Measurements from ENCODE around the gene P4HB.
"Not testable (repeated sequence)": the region's sequence is repeated elsewhere in the genome, so short reads cannot be mapped to it uniquely, and the experiment has no call there.

P4HB gene

DNA sequence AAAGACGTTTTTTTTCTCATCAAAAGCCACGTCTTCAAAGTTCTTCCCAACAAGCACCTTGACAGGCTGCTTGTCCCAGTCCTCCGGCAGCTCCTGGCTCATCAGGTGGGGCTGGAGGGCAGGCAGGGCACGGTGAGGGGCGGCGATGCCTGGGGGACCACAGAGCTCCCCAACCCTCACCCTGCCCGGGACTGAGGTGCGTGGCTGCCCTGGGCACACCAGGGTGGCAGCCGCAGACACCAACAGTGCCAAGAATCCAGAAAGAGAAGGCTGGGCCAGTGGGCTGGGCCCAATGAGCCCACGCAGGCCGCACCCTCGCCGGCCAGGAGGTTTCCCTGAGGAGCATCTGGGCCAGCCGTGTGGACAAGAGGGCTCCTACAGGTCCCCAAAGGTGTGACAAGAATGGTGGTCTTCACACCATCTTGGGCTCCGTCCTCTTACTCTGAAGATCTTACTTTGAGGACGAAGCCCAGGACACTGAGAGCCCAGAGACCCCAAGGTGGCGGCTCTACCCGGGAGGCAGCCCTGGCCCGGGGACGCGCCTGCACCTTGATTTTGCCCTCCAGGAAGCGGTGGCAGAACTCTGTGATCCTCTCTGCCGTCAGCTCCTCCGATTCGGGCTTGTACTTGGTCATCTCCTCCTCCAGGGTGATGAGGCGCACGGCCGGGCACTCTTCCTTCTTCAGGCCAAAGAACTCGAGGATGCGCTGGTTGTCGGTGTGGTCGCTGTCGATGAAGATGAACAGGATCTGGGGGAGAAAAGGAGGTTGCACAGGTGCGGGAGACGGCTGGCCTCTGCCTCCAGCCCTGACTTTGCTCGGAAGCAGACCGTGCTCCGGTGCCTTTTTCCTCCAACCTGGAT is 14.2 kb downstream of the P4HB start:
- DNase-seq (ENCODE audit: low read depth) = no peak

- DNase-seq (ENCODE audit: low read depth) = no peak
Observed at GRCh38 chr17:81845361-81845760, 15.0 kb downstream of the P4HB start.

DNA sequence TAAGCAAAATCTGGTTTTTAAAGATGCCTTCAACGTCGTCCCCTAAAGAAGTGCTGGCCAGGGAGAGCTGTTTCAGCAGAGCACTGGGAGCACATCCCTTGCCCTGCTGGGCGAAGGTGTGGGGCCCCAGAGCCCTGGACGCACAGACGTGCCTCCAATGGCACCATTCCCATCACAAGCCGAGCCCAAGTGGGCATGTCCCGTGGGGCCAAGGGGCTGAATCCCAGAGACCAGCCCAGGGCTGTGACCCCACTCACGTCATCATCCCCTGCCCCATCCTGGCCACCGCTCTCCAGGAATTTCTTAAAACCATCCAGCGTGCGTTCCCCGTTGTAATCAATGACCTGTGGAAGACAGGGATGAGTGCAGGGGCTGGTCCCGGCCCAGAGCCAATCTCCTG is 15.4 kb downstream of the P4HB start:
- DNase-seq (ENCODE audit: low read depth) = no peak

DNA sequence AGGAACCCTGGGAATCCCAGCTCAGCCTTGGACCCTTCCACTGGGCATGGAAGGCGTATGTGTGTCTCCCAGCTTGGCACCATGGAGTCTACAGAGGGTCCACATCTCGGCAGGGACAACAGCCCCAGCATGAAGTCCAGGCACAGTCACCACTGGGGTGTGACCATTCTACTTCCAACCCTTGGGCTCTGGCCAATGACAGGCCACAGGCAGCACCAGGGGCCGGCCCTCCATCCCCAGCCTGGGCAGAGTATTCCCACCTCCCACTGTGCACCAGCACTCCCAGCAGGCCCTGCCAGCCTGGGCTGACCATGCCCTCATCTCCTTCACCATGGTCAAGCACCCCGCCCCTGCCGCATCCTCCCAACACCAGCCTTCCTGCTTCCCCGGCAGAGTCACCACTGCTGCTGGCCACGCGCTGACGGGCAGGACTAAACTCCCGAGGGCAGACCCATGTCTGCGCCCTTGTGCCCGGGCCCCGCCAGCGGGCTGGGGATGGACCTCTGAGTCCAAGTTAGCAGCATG is 15.9 kb downstream of the P4HB start:
- DNase-seq (ENCODE audit: low read depth) = no peak

DNA sequence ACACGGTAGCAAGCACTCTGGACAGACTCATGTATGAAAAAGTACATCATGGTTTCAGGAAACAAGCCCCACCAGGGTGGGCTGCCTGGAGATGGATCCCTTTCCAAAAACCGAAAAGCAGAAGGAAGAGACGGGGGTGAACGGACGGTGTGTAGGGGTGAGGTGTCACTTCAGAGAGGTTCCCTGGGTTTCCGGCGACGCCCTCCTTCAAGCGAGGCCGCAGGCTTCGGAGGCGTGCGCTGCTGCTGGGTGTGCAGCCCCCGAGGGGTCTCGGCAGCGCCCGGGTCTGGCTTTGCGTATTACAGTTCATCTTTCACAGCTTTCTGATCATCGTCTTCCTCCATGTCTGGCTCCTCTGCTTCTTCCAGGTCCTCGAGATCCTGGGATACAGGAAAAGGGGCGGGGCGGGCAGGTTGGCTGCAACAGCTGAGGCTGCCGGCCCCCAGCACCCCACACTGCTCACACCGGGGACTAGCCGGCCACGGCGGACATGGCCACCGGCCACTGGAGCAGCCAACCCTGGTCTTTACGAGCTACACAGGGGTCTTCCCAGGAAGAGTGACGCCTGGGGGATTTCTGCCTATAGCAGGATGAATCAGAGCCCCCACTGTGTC is 16.5 kb downstream of the P4HB start:
- DNase-seq (ENCODE audit: low read depth) = no peak

- DNase-seq (ENCODE audit: low read depth) = no peak
Observed at GRCh38 chr17:81842725-81843504, 17.4 kb downstream of the P4HB start.

GRCh38 chr17:81842378-81842724 is 18.0 kb downstream of the P4HB start:
- no peak for DNase-seq (ENCODE audit: low read depth)

- DNase-seq (ENCODE audit: low read depth) = no peak
Observed at GRCh38 chr17:81841866-81842265, 18.5 kb downstream of the P4HB start.

DNA sequence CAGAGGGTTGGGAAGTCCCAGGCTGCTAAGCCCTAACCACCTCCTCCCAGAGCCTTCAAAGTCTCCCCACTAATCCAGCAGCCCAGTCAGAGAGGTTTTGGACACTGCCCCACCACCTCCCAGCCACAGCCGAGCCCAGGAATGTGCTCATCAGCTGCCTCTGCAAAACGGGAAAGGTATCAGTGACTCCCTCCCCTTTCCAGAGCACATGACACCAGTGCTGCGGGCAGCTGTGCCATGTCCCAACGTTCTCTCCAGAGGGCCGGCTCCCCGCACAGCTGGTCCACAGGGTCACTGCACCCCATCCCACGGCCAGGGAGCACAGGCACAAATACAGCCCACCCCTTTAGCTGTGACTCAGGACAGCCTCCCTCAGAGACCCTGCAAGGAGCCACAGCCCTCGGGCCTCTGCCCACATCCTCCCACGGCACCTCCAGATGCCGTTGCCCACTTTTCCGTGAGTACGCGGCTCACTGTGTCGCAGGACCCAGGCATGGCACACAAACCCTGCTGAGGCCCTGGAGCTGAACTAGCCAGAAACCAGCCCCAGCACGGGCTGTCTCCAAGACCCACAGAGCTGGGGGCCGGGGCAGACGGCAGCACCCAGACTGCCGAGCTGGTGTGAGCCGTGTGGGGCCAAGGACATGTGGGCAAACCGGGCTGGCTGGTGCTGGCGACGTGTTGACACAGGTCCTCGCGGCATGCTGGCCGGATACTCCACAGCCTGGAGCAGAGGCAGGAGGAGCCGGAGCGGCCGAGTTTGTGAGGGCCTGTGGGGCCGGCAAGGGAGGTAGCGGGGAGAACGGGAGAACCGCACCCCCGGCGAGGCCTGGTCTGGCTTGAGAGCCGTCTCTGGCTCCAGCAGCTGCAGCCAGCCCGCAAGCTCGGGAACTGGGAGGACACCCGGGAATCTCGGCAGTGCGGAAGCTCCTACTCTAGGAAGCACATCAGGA is 19.2 kb downstream of the P4HB start:
- DNase-seq (ENCODE audit: low read depth) = no peak

GRCh38 chr17:81840059-81840458 is 20.3 kb downstream of the P4HB start:
- DNase-seq (ENCODE audit: low read depth) = not testable (repeated sequence)

DNA sequence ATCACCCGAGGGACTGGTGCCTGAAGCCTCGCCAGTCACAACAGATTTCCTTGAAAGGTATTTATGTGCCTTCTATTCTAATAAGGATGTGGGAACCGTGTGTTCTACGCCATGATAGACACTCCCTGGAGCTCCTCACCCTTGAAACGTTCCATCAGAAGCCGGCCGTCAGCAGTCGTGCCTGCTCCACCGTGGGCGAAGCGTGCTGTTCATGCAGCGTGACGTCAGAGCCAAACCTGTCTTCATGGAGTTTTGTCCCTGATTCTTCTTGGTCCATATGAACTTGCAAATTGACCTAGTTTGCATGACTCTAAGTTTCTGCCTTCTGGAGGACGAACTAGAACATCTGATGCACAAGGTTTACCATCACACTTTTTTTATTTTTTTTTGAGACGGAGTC is 21.0 kb downstream of the P4HB start:
- DNase-seq (ENCODE audit: low read depth) = no peak

GRCh38 chr17:81838753-81839255 is 21.5 kb downstream of the P4HB start:
- DNase-seq (ENCODE audit: low read depth) = no peak

DNA sequence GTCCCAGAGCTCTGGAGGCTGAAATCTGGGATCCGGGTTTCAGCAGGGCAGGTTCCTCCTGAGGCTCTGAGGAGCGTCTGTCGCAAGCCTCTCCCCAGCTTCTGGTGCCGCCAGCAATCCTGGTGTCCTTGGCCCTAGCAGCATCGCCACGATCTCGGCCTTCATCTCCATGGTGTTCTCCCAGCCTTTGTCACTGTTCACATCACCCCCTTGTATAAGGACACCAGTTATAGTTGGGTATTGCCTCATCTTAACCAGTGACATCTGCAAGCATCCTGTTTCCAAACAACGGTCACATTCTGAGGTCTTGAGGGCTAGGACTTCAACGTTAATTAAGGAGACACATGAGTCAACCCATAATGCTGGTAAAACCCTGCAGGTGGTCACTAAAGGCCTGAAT is 22.7 kb downstream of the P4HB start:
- DNase-seq (ENCODE audit: low read depth) = no peak

DNA sequence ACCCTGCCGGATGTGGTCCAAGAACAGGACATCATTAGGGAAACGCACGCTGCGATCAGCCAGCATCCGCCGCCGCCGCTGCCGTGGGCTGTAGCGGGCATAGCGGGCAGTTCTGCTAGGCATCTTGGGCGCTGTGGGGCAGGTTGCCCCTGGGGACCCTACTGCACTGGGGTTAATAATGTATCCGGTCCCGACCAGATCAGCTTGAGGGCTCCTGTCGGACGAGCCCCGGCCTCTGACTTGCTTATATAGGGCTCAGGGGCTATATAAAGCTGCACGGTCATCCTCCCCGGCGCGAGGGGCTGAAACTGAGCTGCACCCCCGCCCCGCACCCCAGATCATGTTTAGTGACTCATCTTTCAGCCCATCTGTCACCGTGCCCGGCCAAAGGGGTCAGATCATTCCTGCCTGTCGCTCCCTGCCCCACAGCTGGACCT is 25.5 kb downstream of the P4HB start, which contains the start of gene PPP1R27:
Gene PPP1R27 (minus strand): TSS at position 220 of the 437 bp plus-strand sequence. CDS start 97 bp downstream, at position 123.
- DNase-seq (ENCODE audit: low read depth) = no peak

DNA sequence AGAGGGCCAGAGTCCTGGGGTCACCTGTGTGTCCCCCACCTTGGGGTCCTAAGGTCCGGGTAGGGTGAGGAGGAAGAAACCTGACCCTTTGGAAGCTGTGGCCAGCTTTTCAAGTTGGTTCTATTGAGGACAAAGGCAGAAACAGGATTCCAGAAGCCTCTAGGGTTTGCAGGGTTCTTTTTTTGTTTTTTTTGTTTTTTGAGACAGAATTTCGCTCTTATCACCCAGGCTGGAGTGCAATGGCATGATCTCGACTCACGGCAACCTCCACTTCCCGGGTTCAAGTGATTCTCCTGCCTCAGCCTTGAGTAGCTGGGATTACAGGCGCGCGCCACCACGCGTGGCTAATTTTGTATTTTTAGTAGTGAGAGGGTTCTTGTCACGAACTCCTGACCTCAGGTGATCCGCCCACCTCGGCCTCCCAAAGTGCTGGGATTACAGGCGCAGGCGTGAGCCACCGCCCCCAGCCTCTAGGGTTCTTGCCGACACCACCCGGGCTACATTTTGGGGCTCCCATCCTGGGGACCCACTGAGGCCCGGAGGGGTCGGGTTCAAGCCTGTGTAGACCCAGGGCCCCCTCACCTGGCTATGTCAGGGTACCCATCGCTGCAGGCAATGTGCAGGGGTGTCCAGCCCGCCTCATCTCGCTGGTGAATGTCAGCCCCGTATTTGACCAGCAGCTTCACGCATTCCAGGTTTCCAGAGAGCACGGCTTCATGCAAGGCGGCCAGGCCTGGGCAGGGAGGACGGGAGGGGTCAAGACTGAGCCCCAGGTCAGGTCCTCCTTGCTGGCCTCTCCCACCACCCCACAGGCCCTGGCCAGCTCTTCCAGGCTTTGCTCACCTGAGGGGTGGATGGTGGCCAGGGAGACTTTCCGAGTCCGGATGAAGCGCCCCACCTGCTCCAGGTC is 26.2 kb downstream of the P4HB start:
- DNase-seq (ENCODE audit: low read depth) = no peak

- DNase-seq (ENCODE audit: low read depth) = peak; percentile 84
Observed at GRCh38 chr17:81833160-81833920, 27.0 kb downstream of the P4HB start, which contains the start of gene MCRIP1. Gene MCRIP1, minus strand, starts transcription at chr17:81833291. Its CDS starts 8,785 bp downstream, at chr17:81824506.

DNA sequence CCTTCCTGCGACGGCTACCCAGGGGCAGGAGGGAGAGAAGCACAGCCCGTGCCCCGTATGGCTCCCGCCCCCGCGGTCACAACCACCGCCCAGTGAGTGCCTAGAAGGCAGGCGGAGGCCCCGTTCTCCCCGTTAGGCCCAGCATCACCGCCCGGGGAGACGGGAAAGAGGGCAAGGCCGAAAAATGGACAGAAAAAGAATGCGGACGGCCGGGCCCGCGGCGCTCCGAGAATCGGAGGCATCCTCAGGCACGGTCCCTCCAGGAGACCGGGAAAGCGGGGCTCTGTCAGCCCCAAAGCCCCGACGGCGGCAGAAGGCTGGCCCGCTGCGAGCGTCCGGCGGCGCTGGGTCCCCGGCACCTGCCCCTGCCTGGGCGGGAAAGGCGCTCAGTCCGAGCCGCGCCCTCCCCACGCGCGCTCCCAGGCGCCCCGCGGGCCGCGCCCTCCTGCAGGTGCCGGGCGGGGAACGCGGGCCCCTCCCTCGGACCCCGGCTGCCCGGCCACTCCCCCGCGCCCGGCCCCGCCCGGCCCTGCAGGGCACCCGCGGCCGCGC is 27.7 kb downstream of the P4HB start:
- no peak for DNase-seq (ENCODE audit: low read depth)

DNA sequence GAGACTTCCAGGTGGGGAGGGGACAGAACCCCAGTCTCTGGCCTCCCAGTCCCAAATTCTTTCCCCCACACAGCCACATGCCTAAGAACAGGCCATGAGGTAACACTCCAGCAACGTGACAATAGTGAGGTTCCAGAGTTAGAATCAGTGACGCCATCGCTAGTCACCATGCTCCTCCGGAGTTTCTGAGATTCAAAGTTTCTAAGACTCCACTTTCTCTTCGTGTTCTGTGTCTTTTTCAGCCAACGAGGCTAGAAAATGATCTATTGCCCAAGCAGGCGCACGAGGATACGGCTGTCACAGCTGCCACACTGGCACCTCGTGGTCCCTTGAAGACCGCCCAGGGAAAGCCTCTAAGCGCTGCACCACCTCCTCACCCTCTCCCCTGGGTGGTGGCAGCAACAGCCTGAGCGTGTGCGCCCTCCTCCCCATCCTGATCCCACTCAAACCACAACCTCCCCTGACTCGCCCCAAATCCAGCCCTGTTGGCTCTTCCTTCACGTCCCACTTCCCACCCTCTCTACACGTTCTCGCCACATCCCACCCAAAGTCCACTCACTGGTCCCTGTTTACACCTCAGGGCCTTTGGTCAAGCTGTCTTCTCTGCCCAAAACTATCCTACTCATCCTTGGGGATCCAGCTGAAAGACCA is 28.3 kb downstream of the P4HB start:
- no peak for DNase-seq (ENCODE audit: low read depth)

Measured in stimulated activated CD8-positive, alpha-beta memory T cell treated with anti-CD3 and anti-CD28 coated beads, Interleukin-15, amount 100 ng/mL, for 1 hour (primary cell).